ENCODE measurements around the gene ANTXR1.
"Not testable (repeated sequence)": the region's sequence is repeated elsewhere in the genome, so short reads cannot be mapped to it uniquely, and the experiment has no call there.

Gene ANTXR1

DNA sequence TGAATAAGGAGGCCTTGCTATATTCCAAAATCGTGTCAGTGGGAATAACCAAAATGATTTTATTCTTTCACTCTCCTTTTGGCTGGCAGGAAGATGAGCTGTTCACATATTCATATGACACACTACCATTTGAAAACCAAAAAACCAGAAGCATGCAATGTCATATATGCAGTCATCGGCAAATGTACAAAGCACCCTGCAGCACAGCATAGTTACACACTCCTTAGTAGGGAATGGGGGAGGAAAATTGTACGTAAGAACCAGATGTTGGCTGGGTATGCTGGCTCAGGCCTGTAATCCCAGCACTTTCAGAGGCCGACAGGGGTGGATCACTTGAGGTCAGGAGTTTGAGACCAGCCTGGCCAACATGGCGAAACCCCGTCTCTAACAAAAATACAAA lies 197.4 kb downstream of the ANTXR1 start:
- no peak for DNase-seq (ENCODE audit: low read depth in 2 of 2)

DNA sequence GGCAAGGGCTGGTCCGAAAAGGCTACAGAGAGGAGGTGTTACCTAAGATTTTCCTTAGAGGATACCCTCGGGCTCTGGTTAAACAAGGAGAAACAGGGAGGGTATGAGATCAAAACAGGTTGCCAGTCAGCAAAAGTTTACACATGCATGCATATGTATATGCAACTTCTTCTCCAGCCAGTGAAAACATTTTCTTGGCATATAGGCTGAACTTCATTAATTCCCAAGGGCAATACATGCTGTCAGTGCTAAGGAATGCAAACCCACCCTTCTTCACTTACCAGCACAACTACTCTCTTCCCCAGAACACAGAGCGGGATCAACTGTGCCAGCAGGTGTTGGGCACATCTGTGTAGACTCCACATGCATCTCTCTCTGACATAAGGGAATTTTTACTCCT lies 198.1 kb downstream of the ANTXR1 start:
- no peak for DNase-seq (ENCODE audit: low read depth in 2 of 2)

DNA sequence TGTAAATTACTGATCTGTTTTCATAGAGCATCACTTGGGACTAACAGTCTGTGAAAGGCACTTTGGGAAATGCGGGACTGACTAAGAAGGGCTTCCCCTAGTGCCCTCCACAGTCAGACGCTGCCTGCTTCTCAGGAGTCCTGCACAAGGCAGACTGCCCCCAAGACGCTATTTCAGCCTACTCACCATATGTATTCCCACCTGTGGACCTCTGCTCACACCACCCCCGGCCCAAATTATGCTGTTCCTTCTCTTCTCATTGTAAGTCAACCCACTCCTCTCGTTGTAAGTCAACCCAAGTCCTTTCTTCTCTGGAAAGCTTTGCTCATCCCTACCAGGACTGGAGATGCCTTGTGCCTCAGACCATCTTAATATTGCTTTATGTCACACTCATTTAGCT lies 198.7 kb downstream of the ANTXR1 start:
- DNase-seq (ENCODE audit: low read depth in 2 of 2): no peak

GRCh38 chr2:69212238-69213028 lies 199.5 kb downstream of the ANTXR1 start:
- no peak for DNase-seq (ENCODE audit: low read depth in 2 of 2)

DNA sequence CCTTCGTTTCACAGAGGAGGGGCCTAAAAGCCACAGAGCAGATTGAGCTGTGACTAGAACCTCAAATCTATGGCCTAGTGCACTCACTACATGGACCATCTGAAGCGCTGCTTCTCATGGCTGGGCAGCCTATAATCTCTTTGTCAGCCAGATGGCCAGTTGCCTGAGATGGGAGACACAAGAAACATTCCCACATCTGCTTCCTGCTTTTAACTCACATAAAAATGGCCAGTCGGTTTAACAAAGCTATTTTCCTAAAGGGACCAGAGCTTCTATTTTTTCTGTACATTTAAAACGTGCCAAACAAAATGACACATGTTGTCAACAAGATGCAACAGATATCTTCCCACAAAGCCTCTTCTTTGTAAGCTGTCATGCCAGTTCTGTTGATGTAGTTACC lies 200.2 kb downstream of the ANTXR1 start:
- no peak for DNase-seq (ENCODE audit: low read depth in 2 of 2)

GRCh38 chr2:69213782-69214181 lies 200.8 kb downstream of the ANTXR1 start:
- DNase-seq (ENCODE audit: low read depth in 2 of 2): no peak

GRCh38 chr2:69214898-69215297 lies 201.9 kb downstream of the ANTXR1 start:
- DNase-seq (ENCODE audit: low read depth in 2 of 2): no peak

DNA sequence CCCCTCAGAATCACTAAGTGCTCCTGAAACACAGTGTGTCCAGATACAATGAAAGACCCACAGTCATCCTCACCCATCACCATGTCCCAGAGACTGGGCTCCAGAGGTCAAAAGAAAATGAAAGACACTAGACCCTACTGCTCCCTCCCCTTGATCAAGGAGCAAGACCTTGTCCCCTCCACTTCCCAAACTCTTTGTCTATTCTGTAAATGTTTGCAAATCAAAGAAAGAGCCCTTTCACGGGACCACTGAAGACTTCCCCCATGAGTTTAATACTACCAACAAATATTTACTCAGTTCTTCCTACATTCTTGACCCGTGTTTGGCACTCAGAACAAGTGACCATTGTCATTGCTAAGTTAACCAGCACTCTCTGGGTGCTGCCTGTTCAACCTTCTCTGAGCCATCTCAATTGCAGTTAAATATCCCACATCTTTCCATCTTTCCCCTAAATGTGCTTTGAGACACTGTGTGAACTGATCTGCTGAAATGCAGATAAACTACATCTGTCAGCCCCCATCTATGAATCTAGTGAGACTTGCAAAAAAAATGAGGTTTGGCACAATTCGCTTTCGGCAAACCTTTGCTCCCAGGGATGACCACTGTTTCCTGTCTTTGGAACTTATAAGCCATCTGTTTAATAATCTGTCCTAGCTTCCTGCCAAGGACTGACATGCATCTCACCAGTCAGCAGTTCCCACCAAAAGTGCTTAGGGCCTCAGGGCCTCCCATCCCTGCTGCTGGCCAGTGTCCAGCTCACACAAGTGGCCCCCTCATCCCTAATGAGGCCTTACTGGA lies 203.8 kb downstream of the ANTXR1 start:
- DNase-seq (ENCODE audit: low read depth in 2 of 2): no peak

DNA sequence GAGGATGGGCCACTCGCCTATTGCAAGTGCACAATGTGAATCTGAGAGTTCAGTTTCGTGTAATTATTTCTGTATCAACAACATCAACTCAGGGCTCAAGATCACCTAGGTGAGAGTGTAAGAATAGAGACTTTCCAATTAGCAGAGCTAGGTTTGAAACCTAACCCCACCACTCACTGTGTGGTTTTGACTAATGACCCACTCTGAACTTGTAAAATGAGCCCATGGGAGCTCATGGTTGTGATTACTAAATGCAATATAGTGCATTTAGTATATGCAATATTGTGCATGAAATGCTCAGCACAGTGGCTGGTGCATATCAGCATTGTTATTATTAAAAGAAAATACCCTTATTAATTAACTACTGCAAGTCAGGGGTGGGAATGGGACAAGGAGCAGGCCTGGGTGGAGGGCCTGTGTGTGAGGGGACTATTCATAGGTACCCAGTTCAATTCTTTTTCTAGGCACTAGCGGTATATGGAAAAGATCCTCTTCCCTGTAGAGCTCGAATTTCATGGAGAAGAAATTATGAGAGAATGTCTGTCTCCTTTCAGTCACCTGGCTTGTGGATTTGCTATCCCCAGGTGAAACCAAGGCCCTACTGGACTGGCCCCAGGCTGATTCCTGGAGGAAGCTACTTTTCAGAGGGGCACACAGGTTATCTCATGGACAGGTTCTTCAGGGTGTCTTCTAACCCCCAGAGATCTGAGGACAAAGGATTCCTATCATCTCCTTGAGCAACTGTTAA lies 204.5 kb downstream of the ANTXR1 start:
- DNase-seq (ENCODE audit: low read depth in 2 of 2): no peak

DNA sequence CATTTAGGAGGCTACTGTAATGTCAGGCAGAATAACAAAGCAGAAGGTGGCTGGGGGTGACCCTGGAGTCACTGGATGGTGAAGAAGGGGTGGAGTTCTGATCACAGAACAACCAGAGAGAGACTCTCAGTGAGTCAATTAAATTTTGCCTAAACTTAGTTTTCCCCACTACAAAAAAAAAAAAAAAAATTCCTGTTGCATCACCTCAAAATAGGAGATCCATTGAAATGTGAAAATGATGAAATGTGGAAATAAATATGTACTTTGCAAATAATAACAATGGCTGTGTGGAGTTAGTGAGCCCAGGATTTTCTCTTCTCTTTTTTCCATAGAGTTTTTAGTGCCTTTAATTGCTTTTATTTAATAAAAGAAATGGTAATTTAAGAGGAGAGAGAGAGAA lies 208.5 kb downstream of the ANTXR1 start:
- DNase-seq (ENCODE audit: low read depth in 2 of 2): no peak

DNA sequence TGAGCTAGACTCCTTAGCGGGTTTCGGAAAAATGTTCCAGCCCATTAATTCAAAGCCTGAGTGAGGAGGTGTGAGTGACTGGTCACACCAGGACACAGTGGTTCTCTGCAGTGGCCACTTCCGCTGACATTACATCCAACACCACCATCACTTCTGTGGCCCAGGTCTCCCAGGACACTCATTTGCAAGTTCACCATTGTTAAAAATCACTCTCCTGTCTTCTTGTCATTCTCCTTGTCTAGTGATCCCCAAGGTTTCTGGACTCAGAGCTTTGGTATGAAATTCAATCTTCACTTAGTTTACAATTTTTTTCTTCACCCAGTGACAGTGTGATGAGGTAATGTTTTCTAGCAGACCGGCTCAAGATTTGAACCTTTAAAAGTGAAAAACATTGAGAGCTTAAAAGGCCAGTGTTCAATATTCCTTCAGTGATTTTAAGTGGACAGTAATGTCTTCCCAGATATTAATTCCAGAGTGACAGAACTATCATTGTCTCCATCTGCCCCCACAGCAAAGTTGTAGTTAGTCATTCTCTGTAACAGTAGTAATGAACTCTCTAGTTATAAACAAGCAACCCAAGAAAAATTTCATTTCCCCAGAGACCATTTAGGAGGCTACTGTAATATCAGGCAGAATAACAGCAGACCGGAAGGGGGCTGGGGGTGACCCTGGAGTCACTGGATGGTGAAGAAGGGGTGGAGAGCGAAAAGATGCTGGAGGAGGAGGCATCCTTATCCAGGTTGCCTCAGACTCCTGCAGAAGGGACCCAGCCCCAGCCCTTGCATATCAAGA lies 209.2 kb downstream of the ANTXR1 start:
- no peak for DNase-seq (ENCODE audit: low read depth in 2 of 2)

- DNase-seq (ENCODE audit: low read depth in 2 of 2): no peak
These were observed 210.1 kb downstream of the ANTXR1 start for GRCh38 chr2:69222953-69223658.

DNA sequence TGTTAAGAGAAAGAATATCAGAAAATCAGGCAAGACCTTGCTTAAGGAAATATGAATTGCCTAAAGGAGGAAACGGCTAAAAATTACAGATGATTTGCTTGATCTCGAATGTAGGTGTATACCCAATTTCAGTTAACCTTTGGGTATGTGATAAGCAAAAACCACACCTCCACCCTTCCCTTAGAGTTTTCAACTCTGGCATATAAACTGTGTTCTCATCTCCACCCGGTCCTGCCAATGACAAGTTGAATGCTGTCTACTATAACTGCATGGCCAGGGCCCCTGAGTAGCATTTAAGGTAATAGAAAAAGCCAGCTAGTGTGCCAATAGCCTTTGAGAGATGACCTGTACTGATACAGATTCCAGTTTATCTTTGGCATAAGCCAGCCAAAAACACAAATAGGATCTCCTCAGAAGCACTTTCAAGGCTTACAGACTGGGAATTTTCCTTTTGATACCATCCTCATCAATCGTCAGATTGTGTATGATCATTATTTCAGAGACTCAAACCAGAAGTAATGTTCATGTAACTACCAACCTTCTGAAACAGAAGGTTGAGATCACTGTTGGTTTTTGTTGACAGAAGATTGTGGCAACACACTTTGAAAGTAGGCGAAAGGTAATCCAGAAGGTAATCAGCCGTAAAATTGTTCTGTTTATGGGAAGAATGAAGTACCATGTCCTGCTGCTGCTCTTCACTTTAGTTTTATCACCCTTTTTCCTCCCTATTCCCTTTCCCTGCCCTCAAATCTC lies 211.0 kb downstream of the ANTXR1 start:
- no peak for DNase-seq (ENCODE audit: low read depth in 2 of 2)

GRCh38 chr2:69224512-69224837 lies 211.5 kb downstream of the ANTXR1 start:
- DNase-seq (ENCODE audit: low read depth in 2 of 2): no peak

GRCh38 chr2:69225933-69226332 lies 213.0 kb downstream of the ANTXR1 start:
- peak; percentile 59 to 68 for DNase-seq (ENCODE audit: low read depth in 2 of 2)

DNA sequence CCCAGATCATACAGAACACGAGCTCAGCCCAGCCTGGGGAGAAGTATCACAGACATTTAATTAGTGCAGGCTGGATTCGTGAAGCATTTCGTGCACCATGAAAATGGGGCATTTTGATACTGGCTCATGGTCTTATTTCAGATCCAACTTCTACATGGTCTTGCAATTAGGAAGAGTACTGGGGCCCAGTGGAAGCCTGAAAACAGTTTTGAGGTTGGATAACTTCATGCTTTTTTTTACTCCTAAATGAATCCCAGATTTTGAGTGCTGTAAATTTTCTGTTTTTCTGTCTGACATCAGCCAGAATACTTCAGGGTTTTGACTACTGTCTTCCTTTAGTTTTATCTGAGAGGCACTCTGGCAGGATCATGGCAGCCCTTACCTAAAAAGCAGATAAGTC lies 213.9 kb downstream of the ANTXR1 start:
- DNase-seq (ENCODE audit: low read depth in 2 of 2): no peak

GRCh38 chr2:69227716-69228115 lies 214.7 kb downstream of the ANTXR1 start:
- DNase-seq (ENCODE audit: low read depth in 2 of 2): no peak

- not testable (repeated sequence) for DNase-seq (ENCODE audit: low read depth in 2 of 2)
These were observed 218.0 kb downstream of the ANTXR1 start for GRCh38 chr2:69230946-69231345.

DNA sequence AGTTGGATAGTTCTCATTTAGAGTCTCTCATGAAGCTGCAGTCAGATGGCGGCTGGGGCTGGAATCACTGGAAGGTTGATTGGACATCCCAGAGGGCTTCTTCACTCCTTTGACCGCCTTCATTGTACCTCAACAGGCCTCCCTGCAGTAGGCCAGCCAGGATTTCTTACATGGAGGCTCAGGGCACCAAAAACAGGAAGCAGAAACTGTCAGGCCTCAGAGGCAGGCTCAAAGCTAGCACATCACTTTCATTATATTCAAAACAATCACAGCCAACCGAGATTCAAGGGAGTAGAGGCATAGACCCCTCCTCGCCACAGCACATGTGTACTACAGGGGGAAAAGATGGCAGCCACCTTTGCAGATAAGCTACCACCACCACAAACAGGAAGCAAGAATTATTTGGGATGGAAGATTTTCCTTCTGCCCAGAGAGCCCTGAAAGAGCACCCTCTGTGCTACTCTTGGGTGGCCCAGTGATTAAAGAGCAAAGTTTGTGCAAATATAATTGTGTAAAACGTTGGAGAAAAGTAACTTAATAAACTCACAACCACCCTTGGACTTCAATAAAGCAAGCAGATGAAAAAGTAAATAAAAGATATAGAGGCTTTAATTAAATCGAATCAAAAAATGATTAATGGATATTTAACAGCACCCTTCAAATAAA lies 218.8 kb downstream of the ANTXR1 start:
- DNase-seq (ENCODE audit: low read depth in 2 of 2): no peak

GRCh38 chr2:69235835-69236234 lies 222.9 kb downstream of the ANTXR1 start:
- DNase-seq (ENCODE audit: low read depth in 2 of 2): not testable (repeated sequence)
